ENCODE results near the gene PARD3B.
A peak's percentile ranks its signal among the peaks of the same experiment; 100 is the strongest.

The PARD3B gene

GRCh38 chr2:205617905-205618304 is 1072.6 kb downstream of the PARD3B start:
- DNase-seq (ENCODE audit: low read depth): no peak

GRCh38 chr2:205619600-205619999 is 1074.3 kb downstream of the PARD3B start:
- DNase-seq (ENCODE audit: low read depth): no peak

GRCh38 chr2:205627085-205627484 is 1081.8 kb downstream of the PARD3B start:
- no peak for DNase-seq (ENCODE audit: low read depth)

- no peak for DNase-seq (ENCODE audit: low read depth)
Observed at GRCh38 chr2:205628422-205628821, 1083.1 kb downstream of the PARD3B start.

- DNase-seq (ENCODE audit: low read depth): no peak
Observed at GRCh38 chr2:205629091-205629776, 1084.0 kb downstream of the PARD3B start.

GRCh38 chr2:205633994-205634393 is 1088.7 kb downstream of the PARD3B start:
- peak; percentile 52 for DNase-seq (ENCODE audit: low read depth)

- DNase-seq (ENCODE audit: low read depth): no peak
Observed at GRCh38 chr2:205636549-205637319, 1091.5 kb downstream of the PARD3B start.

- no peak for DNase-seq (ENCODE audit: low read depth)
Observed at GRCh38 chr2:205637320-205637602, 1092.0 kb downstream of the PARD3B start.

- no peak for DNase-seq (ENCODE audit: low read depth)
Observed at GRCh38 chr2:205637779-205638503, 1092.7 kb downstream of the PARD3B start.

GRCh38 chr2:205640716-205641115 is 1095.4 kb downstream of the PARD3B start:
- no peak for DNase-seq (ENCODE audit: low read depth)

- no peak for DNase-seq (ENCODE audit: low read depth)
Observed at GRCh38 chr2:205642599-205643356, 1097.5 kb downstream of the PARD3B start.

GRCh38 chr2:205643391-205643885 is 1098.2 kb downstream of the PARD3B start:
- no peak for DNase-seq (ENCODE audit: low read depth)

- DNase-seq (ENCODE audit: low read depth): no peak
Observed at GRCh38 chr2:205644018-205644417, 1098.7 kb downstream of the PARD3B start.

- no peak for DNase-seq (ENCODE audit: low read depth)
Observed at GRCh38 chr2:205646680-205647079, 1101.4 kb downstream of the PARD3B start.

GRCh38 chr2:205650450-205650849 is 1105.2 kb downstream of the PARD3B start:
- DNase-seq (ENCODE audit: low read depth): peak; percentile 63

- no peak for DNase-seq (ENCODE audit: low read depth)
Observed at GRCh38 chr2:205650931-205651330, 1105.7 kb downstream of the PARD3B start.

- DNase-seq (ENCODE audit: low read depth): no peak
Observed at GRCh38 chr2:205651719-205652118, 1106.4 kb downstream of the PARD3B start.

GRCh38 chr2:205654878-205655605 is 1109.8 kb downstream of the PARD3B start:
- DNase-seq (ENCODE audit: low read depth): peak; percentile 73

- DNase-seq (ENCODE audit: low read depth): no peak
Observed at GRCh38 chr2:205655779-205656456, 1110.6 kb downstream of the PARD3B start.

GRCh38 chr2:205656461-205656860 is 1111.2 kb downstream of the PARD3B start:
- DNase-seq (ENCODE audit: low read depth): no peak

GRCh38 chr2:205656941-205657340 is 1111.7 kb downstream of the PARD3B start:
- DNase-seq (ENCODE audit: low read depth): no peak

Data from iris pigment epithelial cell (primary cell).